Upper lobe of left lung (tissue), 6 donors: ENCODE data around the gene MFRP. TPM values are rescaled to one million over a fixed set of nuclear protein-coding genes. Genes with fewer than 3 reads are reported as not detected.

Source experiments
- ATAC-seq, 2 donors: fragments of 200-7000 bp; cut with Tn5 transposase; one replicate each; pipeline ENCODE4 v1.9.1; 2022; ENCODE audit warnings: mild to moderate bottlenecking in 2 of 2, moderate library complexity in 2 of 2; ENCODE audit not compliant: low FRiP score in 2 of 2
- DNase-seq, 2 donors: peaks; one replicate each; pipeline ENCODE4 v3.0.0-alpha.2; 2019 to 2020
- H3K27ac ChIP-seq, 4 donors: fragments of 200-600 bp; sonication (generic); one replicate each; pipeline ENCODE4 v1.5.1; 2016 to 2019
- H3K27me3 ChIP-seq, 4 donors: fragments of 200-600 bp; sonication (generic); one replicate each; pipeline ENCODE4 v1.5.1; 2017 to 2019
- H3K36me3 ChIP-seq, 4 donors: fragments of 200-600 bp; sonication (generic); one replicate each; pipeline ENCODE4 v1.5.1; 2016 to 2019
- H3K4me1 ChIP-seq, 4 donors: fragments of 200-600 bp; sonication (generic); one replicate each; pipeline ENCODE4 v1.5.1; 2018 to 2019
- H3K4me3 ChIP-seq, 4 donors: fragments of 200-600 bp; sonication (generic); one replicate each; pipeline ENCODE4 v1.5.1; 2017 to 2019; ENCODE audit warnings: mild to moderate bottlenecking in 2 of 4, moderate library complexity in 1 of 4
- H3K9me3 ChIP-seq, 4 donors: fragments of 200-600 bp; sonication (generic); one replicate each; pipeline ENCODE4 v1.5.1; 2018 to 2019
- CTCF ChIP-seq, 6 experiments: fragments of 450-650 bp in 4 of 6; fragments of 200-600 bp in 2 of 6; sonication (generic) in 2 of 6; IDR thresholded peaks; one replicate each; pipeline ENCODE4 v1.5.1; 2016 to 2019; ENCODE audit warnings: antibody characterized with exemption in 6 of 6
- EP300 ChIP-seq, 4 donors: sonication (generic); formaldehyde crosslinking; IDR thresholded peaks; one replicate each; pipeline ENCODE4 v1.5.1; 2017; ENCODE audit warnings: antibody characterized with exemption in 4 of 4, control low read depth in 2 of 4
- POLR2A ChIP-seq, 4 donors: fragments of 450-650 bp; IDR thresholded peaks; one replicate each; pipeline ENCODE4 v1.5.1; 2016 to 2017; ENCODE audit warnings: antibody characterized with exemption in 4 of 4, mild to moderate bottlenecking in 2 of 4
- POLR2AphosphoS5 ChIP-seq, 2 donors: sonication (generic); formaldehyde crosslinking; IDR thresholded peaks; one replicate each; pipeline ENCODE4 v1.5.1; 2017; ENCODE audit warnings: antibody characterized with exemption in 2 of 2
- WGBS, 2 donors: methylation state at CpG; one replicate each; pipeline ENCODE4 v1.1.5; 2017 to 2018; 5-methylcytosine and 5-hydroxymethylcytosine counted together
- total RNA-seq, 6 donors: library from RNA; depleted of rRNA in 4 of 6; stranded (reverse); fragments of >200 nt in 4 of 6; gene quantifications; one replicate each; pipeline versions ENCODE4 v1.1.0 to v1.2.1, GENCODE V29; 2016 to 2021
- donor health status: DM: no; HTN: no; CAD: no; lungs with moderate emphysema.
- donor health status: DM: no; HTN: yes; CAD: no; lungs with severe emphysema.

MFRP gene
- total RNA-seq, 6 donors from 2014 or later, result not detected

- peak in 1 of 2 donors; percentile 45 for DNase-seq
- no peak for TF ChIP-seq POLR2AphosphoS5 (IDR thresholded peaks at IDR 0.05)
- no peak for TF ChIP-seq CTCF (IDR thresholded peaks at IDR 0.05)
- no peak for TF ChIP-seq POLR2A (IDR thresholded peaks at IDR 0.05)
- TF ChIP-seq EP300 (IDR thresholded peaks at IDR 0.05), result no peak
- no peaks in the 10 kb centered on the region for H3K27me3 ChIP-seq
- no peaks in the 10 kb centered on the region for H3K9me3 ChIP-seq
- H3K36me3 ChIP-seq, result no peaks in the 10 kb centered on the region
- H3K4me1 ChIP-seq, result peaks cover 21 to 33% (median 29%) of the 10 kb centered on the region in 4 donors
- H3K27ac ChIP-seq, result peak overlapping the region in 2 of 4 donors; percentile 28 to 32
- 23 to 49% methylated on average over 4 to 8 of the region's 8 CpGs for WGBS, 2 donors
- H3K4me3 ChIP-seq, result no peak overlapping the region
- no peak for ATAC-seq
Observed at GRCh38 chr11:119370486-119371046, 24.1 kb upstream of the MFRP start.

- no peak for DNase-seq
Observed at GRCh38 chr11:119369132-119369925, 22.8 kb upstream of the MFRP start.

GRCh38 chr11:119368121-119369034 is 21.9 kb upstream of the MFRP start:
- Histone ChIP-seq H3K4me3 (no peak overlapping the region), H3K27ac (peak overlapping the region in 1 of 4 donors; percentile 30), H3K4me1 (peaks cover 28 to 41% (median 37%) of the 10 kb centered on the region in 4 donors), H3K27me3 (peaks cover 0 to 7% (median 1%) of the 10 kb centered on the region in 4 donors), H3K9me3 (no peaks in the 10 kb centered on the region), H3K36me3 (no peaks in the 10 kb centered on the region)
- TF ChIP-seq CTCF (IDR thresholded peaks at IDR 0.05) (no peak), POLR2A (IDR thresholded peaks at IDR 0.05) (no peak), EP300 (IDR thresholded peaks at IDR 0.05) (no peak), POLR2AphosphoS5 (IDR thresholded peaks at IDR 0.05) (no peak)
- ATAC-seq (peak in 1 of 2 donors; percentile 31), DNase-seq (peak; percentile 39 to 85)
- WGBS, 2 donors, result 38 to 61% methylated on average over 7 to 15 of the region's 17 CpGs

More at GRCh38 chr11:119369132-119369925, 22.8 kb upstream of the MFRP start:
- Histone ChIP-seq H3K27ac (peak overlapping the region in 1 of 4 donors; percentile 18), H3K4me3 (no peak overlapping the region), H3K4me1 (peaks cover 21 to 37% (median 30%) of the 10 kb centered on the region in 4 donors), H3K27me3 (peaks cover 0 to 1% (median 0%) of the 10 kb centered on the region in 4 donors), H3K36me3 (no peaks in the 10 kb centered on the region), H3K9me3 (no peaks in the 10 kb centered on the region)
- WGBS, 2 donors, result 74 to 76% methylated on average over 13 of the region's 13 CpGs
- no peak for ATAC-seq
- TF ChIP-seq POLR2AphosphoS5 (IDR thresholded peaks at IDR 0.05) (no peak), EP300 (IDR thresholded peaks at IDR 0.05) (no peak), CTCF (IDR thresholded peaks at IDR 0.05) (no peak), POLR2A (IDR thresholded peaks at IDR 0.05) (no peak)

GRCh38 chr11:119367661-119368120 is 21.2 kb upstream of the MFRP start:
- no peaks in the 10 kb centered on the region for H3K9me3 ChIP-seq
- peaks cover 29 to 48% (median 40%) of the 10 kb centered on the region in 4 donors for H3K4me1 ChIP-seq
- ATAC-seq, result peak in 1 of 2 donors; percentile 14
- no peak for TF ChIP-seq CTCF (IDR thresholded peaks at IDR 0.05)
- no peak for TF ChIP-seq EP300 (IDR thresholded peaks at IDR 0.05)
- TF ChIP-seq POLR2AphosphoS5 (IDR thresholded peaks at IDR 0.05), result no peak
- TF ChIP-seq POLR2A (IDR thresholded peaks at IDR 0.05), result no peak
- peaks cover 0 to 12% (median 1%) of the 10 kb centered on the region in 4 donors for H3K27me3 ChIP-seq
- H3K36me3 ChIP-seq, result no peaks in the 10 kb centered on the region
- H3K27ac ChIP-seq, result peak overlapping the region in 1 of 4 donors; percentile 30
- DNase-seq, result no peak
- no peak overlapping the region for H3K4me3 ChIP-seq
- WGBS, 2 donors, result 76 to 86% methylated on average over 9 of the region's 9 CpGs
